Smooth muscle cell of the brain vasculature (primary cell): Measurements from ENCODE around the gene HSF5.

Experiments used
- DNase-seq: peaks from one replicate; pipeline ENCODE4 v3.0.0-alpha.2; 2012; ENCODE audit warnings: low read depth, low spot score

The HSF5 gene

DNA sequence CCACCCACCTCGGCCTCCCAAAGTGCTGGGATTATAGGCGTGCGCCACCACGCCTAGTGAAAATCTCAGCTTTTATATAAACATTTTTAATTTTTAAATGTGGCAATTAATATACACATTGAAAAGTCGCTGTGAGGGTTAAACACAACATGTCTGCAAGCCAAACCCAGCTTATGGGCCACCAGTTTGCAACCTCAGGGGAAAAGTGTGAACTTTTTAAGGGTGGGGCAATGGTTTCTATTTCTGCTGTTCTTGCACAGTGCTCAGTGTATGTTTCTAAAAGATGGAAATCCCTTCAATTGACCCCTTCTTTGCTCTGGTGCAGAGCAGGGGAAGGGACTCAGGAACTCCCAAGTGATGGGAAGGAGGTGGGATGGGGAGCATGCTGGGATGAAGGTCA, 117.9 kb downstream of the HSF5 start:
- no peak for DNase-seq
